Mucosa of descending colon (tissue), 3 donors: ENCODE measurements around the gene ART4. TPM values are rescaled to one million over a fixed set of nuclear protein-coding genes. Genes with fewer than 3 reads are reported as not detected.

Source experiments
- ATAC-seq: fragments of 200-7000 bp; cut with Tn5 transposase; one replicate; pipeline ENCODE4 v1.9.1; 2020; ENCODE audit warnings: mild to moderate bottlenecking, moderate library complexity
- DNase-seq, 3 donors: peaks; one replicate each; pipeline ENCODE4 v3.0.0-alpha.2; 2020
- H3K36me3 ChIP-seq: fragments of 200-600 bp; one replicate; pipeline ENCODE4 v1.8.0; 2021; ENCODE audit warnings: low read depth, mild to moderate bottlenecking
- H3K4me1 ChIP-seq: fragments of 200-600 bp; one replicate; pipeline ENCODE4 v1.8.0; 2021; ENCODE audit warnings: low read depth, mild to moderate bottlenecking
- H3K4me3 ChIP-seq: fragments of 200-600 bp; one replicate; pipeline ENCODE4 v1.8.0; 2021; ENCODE audit warnings: mild to moderate bottlenecking
- H3K9me3 ChIP-seq: fragments of 200-600 bp; one replicate; pipeline ENCODE4 v1.8.0; 2021; ENCODE audit warnings: mild to moderate bottlenecking
- intact Hi-C, 2 donors: fragments of 100-400 bp; cut with DNase I in 1 of 2; cut with micrococcal nuclease in 1 of 2; formaldehyde crosslinking; loops; one replicate each; pipeline versions ENCODE4 v1.11.0 to v1.11.1; 2022; cut with DNase I, micrococcal nuclease
- total RNA-seq, 3 donors: library from RNA; stranded (reverse); fragmentation: NEBNext Ultra II Directional in 2 of 3; extraction: Animal tissue kit (Norgen Biotek cat#: 25700) in 2 of 3; gene quantifications; one replicate each; pipeline versions ENCODE4 v1.2.1 to v1.2.4, GENCODE V29; 2021 to 2023
- TF ChIP-seq, protein P1 (sequence below): fragments of 200-600 bp; IDR thresholded peaks from one replicate; pipeline ENCODE4 v1.8.0; 2022; ENCODE audit warnings: antibody characterized with exemption, mild to moderate bottlenecking
- donor health status: DM: no; HTN: no; CAD: no; lungs with moderate emphysema.
- donor health status: DM: no; HTN: no; CAD: no.
- donor health status: DM: no; HTN: yes; CAD: no.

ART4 gene
- total RNA-seq, 3 donors from 2014 or later = 0.06 to 1.9 (median 0.54) TPM

DNA sequence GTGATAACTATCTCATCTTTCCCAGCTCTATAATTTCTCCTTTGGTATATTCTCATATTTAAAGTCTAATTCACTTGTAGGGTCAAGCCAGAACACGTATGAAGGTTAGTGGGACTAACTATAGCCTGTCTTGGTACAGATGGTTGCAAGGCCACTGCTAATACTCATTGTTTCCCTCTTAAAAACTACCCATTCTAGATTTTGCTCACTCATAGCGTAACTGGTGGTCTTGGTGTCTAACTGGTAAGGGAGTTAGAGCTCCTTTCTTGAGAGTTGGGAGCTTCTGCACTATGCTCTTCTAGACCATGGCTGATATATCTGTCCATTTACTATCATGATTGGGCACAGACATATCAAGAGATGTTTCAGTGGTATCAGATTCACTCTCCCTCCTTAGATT is 33.5 kb upstream of the ART4 start:
- TF ChIP-seq, protein P1, sequence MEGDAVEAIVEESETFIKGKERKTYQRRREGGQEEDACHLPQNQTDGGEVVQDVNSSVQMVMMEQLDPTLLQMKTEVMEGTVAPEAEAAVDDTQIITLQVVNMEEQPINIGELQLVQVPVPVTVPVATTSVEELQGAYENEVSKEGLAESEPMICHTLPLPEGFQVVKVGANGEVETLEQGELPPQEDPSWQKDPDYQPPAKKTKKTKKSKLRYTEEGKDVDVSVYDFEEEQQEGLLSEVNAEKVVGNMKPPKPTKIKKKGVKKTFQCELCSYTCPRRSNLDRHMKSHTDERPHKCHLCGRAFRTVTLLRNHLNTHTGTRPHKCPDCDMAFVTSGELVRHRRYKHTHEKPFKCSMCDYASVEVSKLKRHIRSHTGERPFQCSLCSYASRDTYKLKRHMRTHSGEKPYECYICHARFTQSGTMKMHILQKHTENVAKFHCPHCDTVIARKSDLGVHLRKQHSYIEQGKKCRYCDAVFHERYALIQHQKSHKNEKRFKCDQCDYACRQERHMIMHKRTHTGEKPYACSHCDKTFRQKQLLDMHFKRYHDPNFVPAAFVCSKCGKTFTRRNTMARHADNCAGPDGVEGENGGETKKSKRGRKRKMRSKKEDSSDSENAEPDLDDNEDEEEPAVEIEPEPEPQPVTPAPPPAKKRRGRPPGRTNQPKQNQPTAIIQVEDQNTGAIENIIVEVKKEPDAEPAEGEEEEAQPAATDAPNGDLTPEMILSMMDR = no peak
- DNase-seq (no peak), ATAC-seq (no peak)
- Histone ChIP-seq H3K9me3 (no peaks in the 10 kb centered on the region), H3K4me3 (no peak overlapping the region), H3K36me3 (no peaks in the 10 kb centered on the region), H3K4me1 (no peaks in the 10 kb centered on the region)
- intact Hi-C loops = no loop called here

DNA sequence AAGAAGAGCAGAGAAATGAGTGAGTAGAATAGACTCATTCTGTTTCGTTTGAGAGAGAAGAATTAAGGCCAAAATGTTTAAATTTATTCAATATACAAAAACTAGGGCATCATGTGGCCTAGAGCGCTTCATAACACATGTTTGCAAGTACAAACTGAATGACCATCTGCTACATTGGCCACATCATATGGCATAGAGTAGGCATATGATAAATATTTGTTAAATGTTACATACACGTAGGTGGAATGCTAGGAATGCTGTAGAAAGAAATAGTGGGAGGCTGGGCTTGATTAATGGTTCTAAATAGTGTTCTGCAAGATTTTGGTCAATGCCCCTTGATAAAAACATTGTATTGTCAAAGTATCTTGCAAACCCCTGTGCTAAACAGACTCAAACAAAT is 31.6 kb upstream of the ART4 start:
- H3K4me1 ChIP-seq = no peaks in the 10 kb centered on the region
- ATAC-seq = no peak
- H3K4me3 ChIP-seq = no peak overlapping the region
- no peaks in the 10 kb centered on the region for H3K36me3 ChIP-seq
- no peaks in the 10 kb centered on the region for H3K9me3 ChIP-seq
- DNase-seq = no peak
- intact Hi-C loops = no loop called here
- TF ChIP-seq, protein P1 = no peak

GRCh38 chr12:14873440-14874185 is 30.3 kb upstream of the ART4 start:
- no peak for ATAC-seq

DNA sequence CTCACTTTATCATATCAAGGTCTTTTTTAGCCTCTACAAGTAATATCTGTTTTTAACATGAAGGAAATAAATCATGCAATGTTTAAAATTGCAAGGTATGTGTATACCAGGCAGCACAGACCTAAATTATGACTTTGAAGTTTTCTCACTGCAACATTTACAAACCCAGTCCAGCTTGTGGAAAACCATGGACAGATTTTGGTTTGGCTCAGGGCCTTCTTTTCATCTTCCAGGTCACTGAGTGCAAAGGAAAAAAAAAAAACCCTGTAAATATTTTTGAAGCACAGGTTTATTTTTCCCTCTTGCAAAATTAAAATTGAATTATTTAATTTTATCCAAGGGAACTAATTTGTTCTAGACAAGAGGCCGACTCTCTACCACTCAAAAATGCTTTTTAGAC is 28.6 kb upstream of the ART4 start:
- TF ChIP-seq, protein P1 = no peak

More at GRCh38 chr12:14873440-14874185, 30.3 kb upstream of the ART4 start:
- no peaks in the 10 kb centered on the region for H3K9me3 ChIP-seq
- DNase-seq = no peak
- intact Hi-C loops = no loop called here
- H3K4me1 ChIP-seq = no peaks in the 10 kb centered on the region
- TF ChIP-seq, protein P1 = no peak
- H3K4me3 ChIP-seq = no peak overlapping the region
- no peaks in the 10 kb centered on the region for H3K36me3 ChIP-seq

DNA sequence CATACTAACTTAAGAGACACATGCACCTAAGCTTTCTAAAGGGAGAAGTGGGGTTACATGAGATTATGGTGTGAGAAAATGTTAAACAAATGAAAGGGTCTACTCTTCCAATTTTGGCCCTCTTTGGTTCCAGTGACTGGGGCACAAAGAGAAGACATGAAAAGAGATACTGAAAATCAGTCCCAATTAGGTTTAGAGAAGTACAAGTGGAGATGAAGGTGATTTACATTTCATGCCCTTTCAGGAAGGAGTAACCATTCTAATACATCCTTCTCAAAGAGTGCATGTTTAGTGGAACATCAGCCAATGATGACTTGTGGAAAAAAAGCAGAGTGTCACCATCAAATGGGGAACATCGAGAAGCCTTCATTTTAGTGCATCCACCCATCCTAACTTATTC is 27.9 kb upstream of the ART4 start:
- DNase-seq (no peak), ATAC-seq (no peak)
- TF ChIP-seq, protein P1 = no peak
- intact Hi-C loops = no loop called here
- H3K4me3 ChIP-seq = no peak overlapping the region
- no peaks in the 10 kb centered on the region for H3K4me1 ChIP-seq
- H3K36me3 ChIP-seq = no peaks in the 10 kb centered on the region
- H3K9me3 ChIP-seq = peaks cover 3% of the 10 kb centered on the region

More for the DNA sequence above, 28.6 kb upstream of the ART4 start:
- H3K4me3 ChIP-seq = no peak overlapping the region
- intact Hi-C loops = no loop called here
- no peaks in the 10 kb centered on the region for H3K36me3 ChIP-seq
- peaks cover 2% of the 10 kb centered on the region for H3K9me3 ChIP-seq
- no peak for DNase-seq
- no peak for ATAC-seq
- H3K4me1 ChIP-seq = no peaks in the 10 kb centered on the region
